Tibial nerve (tissue), 3 donors: ENCODE measurements around the gene PCCB.

Experiments
- POLR2A ChIP-seq, 2 donors: fragments of 450-650 bp; IDR thresholded peaks; one replicate each; pipeline ENCODE4 v1.6.1; 2017; ENCODE audit warnings: antibody characterized with exemption in 2 of 2, mild to moderate bottlenecking in 2 of 2, moderate library complexity in 2 of 2
- TF ChIP-seq, protein P1 (sequence below), 5 experiments: fragments of 200-600 bp in 3 of 5; fragments of 450-650 bp in 2 of 5; sonication (generic) in 3 of 5; IDR thresholded peaks; one replicate each; pipeline ENCODE4 v1.5.1; 2016 to 2019; ENCODE audit warnings: antibody characterized with exemption in 5 of 5, mild to moderate bottlenecking in 3 of 5, moderate library complexity in 2 of 5

DNA sequence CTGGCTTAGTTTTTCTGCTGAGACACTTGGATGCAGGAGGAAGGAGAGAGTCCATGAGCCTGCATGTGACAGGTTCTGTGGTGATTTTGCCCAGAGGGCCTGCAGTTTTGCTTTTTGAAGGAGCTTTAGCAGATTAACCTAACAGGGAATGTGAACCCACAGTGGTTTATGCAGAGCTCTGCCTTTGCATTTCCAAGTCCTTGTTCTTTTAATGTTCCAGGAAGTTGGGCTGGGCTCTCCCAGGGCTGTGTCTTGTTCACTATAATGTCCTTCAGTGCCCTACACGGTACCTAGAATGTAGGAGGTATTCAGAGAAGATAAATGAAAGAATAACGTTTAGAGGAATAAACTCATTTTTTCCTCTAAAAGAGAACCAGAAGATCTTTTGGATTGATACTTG lies 50.3 kb downstream of the PCCB start:
- TF ChIP-seq, protein P1, sequence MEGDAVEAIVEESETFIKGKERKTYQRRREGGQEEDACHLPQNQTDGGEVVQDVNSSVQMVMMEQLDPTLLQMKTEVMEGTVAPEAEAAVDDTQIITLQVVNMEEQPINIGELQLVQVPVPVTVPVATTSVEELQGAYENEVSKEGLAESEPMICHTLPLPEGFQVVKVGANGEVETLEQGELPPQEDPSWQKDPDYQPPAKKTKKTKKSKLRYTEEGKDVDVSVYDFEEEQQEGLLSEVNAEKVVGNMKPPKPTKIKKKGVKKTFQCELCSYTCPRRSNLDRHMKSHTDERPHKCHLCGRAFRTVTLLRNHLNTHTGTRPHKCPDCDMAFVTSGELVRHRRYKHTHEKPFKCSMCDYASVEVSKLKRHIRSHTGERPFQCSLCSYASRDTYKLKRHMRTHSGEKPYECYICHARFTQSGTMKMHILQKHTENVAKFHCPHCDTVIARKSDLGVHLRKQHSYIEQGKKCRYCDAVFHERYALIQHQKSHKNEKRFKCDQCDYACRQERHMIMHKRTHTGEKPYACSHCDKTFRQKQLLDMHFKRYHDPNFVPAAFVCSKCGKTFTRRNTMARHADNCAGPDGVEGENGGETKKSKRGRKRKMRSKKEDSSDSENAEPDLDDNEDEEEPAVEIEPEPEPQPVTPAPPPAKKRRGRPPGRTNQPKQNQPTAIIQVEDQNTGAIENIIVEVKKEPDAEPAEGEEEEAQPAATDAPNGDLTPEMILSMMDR (IDR thresholded peaks at IDR 0.05) = no peak
- TF ChIP-seq POLR2A (IDR thresholded peaks at IDR 0.05) = no peak
